ENCODE measurements around the gene GP5.

The GP5 gene

DNA sequence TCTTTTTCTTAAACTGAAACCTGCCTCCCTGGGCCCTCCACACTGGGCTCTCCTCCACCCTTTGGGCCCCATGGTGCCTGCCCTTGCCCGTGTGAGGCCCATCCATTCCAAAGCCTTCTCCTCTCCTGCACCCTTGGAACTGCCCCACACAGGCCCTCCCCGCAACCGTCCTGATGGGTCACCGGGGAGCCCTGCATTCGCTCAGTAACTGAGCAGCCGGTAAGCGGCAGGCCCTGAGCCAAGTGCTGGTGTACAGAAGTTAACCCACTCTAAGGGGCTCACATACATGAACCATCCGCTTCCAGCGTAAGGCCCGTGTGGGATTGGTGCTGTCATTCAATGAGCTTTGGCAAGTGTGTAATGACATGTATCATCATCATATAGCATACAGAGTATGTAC, 24.1 kb downstream of the GP5 start:
- DNase-seq: no peak

DNA sequence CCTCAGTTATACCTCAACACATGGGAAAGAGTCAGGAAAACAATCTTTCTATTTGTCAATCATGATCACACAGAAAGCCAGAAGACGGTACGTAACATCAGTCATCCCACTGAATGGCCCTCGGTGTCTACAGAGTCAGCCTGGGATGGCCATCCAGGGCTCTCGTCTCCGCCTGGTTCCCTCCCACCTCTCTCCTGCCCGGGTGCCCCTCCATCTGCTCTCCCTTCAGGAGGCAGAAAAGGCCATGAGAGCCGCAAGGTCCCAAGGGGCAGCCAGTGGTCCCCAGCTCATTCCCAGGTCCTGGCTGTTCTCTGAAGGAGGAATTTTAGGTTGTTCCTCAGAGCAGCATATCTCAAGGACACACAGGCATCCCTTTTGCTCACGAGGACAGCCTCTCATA, 25.2 kb downstream of the GP5 start:
- DNase-seq: no peak

- no peak for DNase-seq
Observed at GRCh38 chr3:194373028-194373427, 26.0 kb downstream of the GP5 start.

GRCh38 chr3:194370753-194371152, 28.3 kb downstream of the GP5 start:
- DNase-seq: no peak

- DNase-seq: no peak
Observed at GRCh38 chr3:194369522-194370279, 29.4 kb downstream of the GP5 start, which contains the start of gene LRRC15. Gene LRRC15, minus strand, starts transcription at chr3:194369743. Its CDS starts 8,700 bp downstream, at chr3:194361043.

DNA sequence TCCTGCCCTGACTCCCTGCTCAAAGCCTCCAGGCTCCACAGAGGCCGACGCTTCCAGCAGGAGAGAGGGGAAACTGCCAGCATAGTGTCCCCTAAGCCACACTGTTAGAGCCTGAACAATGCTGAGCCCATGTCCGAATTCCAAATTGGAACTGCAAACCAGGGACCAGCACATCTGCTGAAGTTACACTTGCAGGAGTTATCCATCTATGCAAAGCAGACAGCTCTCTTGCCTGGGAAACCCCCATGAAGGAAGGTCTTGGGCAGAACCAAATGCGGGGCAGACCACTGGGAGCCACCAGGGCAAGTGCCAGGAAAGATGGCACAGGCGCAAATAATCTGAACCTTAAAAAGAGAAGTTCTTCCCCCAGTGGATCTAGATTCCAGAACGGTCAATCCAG, 30.1 kb downstream of the GP5 start:
- no peak for DNase-seq

GRCh38 chr3:194367992-194368841, 30.8 kb downstream of the GP5 start:
- peak; percentile 90 for DNase-seq

DNA sequence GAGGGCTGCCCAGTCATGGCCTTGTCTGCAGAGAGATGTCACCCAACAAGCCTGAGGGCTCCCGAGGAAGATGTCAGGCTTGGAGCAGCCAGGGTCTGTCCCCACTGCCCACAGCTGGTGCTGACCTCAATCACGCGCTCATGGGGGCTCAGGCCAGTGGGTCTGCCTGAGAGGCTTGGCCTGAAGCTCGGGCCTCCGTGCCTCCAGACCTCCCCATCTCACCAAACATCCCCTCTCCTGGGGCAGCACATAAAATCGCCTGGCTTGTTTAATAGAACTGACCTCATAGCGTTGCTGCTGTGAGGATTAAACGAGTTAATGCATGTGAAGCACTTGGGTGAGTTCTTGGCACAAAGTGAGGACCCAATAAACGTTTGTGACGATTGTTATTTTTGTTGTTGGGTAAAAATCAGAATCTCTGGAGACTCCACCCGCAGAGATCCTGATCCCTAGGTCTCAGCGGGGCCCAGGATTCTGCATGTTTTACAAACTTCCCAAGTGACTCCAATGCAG, 33.0 kb downstream of the GP5 start:
- DNase-seq: no peak

DNA sequence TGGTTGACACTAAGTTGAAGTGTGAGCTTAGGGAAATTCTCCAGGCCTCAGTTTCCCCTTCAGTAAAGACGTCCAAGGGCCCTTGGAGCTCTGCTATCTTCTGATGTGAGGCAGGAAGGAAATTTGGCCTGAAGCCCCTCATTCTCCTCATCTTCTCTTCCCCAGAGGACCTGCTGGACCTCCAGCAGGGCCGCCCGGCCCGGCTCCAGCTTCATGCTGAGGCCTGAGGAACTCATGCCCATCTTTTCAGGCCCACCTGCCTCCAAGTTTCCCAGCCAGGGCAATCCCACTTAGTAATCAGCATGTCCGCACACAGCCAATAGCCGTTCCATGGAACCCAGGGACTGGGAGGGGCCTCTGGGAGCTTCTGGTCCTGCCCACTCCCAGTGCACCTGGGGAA, 33.5 kb downstream of the GP5 start:
- DNase-seq: no peak

GRCh38 chr3:194364652-194365434, 34.2 kb downstream of the GP5 start:
- peak; percentile 73 for DNase-seq

- DNase-seq: no peak
Observed at GRCh38 chr3:194364314-194364651, 34.8 kb downstream of the GP5 start.

DNA sequence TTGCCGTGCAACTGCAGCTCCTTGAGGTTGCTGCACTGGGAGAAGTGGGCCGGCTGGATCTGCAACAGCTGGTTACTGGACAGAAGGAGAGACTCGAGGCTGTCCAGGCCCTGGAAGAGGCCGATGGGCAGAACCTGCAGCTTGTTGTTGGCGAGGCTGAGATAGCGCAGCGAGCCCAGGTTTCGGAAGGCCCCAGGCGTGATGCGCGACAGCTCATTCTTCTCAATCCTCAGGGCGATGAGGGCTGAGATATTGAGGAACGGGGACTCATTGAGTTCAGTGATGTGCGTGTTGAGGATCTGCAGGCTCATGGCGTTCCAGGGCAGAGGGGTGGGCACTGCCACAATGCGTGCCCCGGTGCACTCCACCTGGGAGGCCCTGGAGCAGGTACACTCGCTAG, 38.5 kb downstream of the GP5 start:
- DNase-seq: no peak

GRCh38 chr3:194357681-194358080, 41.4 kb downstream of the GP5 start:
- no peak for DNase-seq

GRCh38 chr3:194355379-194355778, 43.7 kb downstream of the GP5 start:
- DNase-seq: no peak

GRCh38 chr3:194354315-194354714, 44.8 kb downstream of the GP5 start:
- no peak for DNase-seq

GRCh38 chr3:194352667-194353246, 46.3 kb downstream of the GP5 start:
- DNase-seq: no peak

GRCh38 chr3:194351952-194352536, 47.0 kb downstream of the GP5 start:
- DNase-seq: no peak

DNA sequence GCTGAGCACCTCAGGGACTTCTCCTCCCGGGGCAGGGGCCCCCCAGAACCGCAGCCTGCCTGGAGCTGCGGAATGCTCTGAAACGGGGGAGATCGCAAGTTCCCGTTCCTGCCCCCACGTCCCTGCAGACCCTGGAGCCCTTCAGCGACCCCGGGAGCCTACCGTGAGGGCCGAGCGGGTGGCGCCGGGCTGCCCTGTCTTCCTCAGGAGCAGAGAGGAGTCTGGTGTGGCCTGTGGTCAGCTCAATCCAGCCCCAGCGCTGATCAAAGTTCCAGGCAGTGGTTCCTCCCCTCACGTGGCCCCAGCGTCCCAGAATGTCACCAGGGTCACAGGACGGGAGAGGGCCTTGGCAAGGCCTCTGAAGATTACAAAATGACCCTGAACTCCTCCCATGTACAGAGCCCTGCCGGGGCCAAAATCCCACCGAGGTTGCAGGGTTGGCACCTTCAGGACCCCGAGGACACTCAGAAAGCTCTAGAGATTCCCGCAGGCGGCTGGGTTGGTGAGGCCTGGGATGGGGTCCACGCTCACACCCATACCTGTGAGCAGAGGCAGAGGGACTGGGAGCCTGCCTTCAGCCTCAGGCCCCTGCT, 47.9 kb downstream of the GP5 start, which contains the start of gene CPN2:
Gene CPN2 (minus strand): TSS at position 249 of the 593 bp plus-strand sequence. CDS start 8,626 bp downstream, outside the sequence.
- no peak for DNase-seq

DNA sequence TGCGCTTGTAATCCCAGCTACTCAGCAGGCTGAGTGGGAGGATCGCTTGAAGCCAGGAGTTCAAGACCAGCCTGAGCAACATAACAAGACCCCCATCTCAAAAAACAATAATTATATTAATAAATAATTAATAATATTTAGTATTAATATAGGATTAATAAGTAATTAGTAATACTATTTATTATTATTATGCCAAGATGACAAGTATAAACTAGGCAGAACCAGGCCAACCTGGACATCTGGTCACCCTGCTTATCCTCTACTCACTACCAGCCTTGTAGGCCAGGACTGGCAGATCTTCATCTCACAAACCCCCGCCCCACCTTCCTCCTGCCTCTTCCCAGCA, 48.4 kb downstream of the GP5 start:
- DNase-seq: no peak

DNA sequence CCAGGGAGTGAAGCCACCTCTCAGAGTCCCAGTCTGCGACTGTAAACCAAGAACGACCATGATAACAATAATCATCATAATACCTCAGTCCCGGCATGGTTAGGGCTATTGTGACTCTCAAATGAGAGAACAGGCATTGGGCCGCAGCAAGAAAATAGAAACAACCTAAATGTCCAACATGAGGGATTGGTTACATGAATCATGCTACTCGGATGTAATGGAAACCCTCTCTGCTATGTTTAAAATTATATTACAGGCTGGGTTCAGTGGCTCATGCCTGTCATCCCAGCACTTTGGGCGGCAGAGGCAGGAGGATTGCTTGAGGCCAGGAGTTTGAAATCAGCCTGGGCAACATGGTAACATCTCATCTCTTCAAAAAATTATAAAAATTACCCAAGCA, 50.7 kb downstream of the GP5 start:
- no peak for DNase-seq

DNA sequence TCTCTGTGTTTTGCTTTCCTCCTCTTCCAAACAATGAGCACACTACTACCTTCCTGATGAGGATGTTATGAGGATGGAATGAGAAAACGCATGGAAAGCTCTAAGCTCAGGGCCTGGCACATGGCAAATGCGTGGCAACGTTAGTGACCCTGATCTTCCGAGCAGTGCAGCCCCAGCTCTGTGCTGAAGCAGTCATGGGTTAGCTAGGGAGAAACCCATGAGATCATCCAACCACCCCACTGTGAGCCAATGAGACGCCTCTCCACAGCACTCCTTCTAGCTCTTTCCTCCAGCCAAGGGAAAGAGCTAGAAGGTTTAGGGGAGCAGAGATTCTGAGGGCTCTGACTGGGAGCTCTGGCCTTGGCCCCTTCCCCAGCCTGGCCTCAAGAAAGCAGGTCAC, 52.4 kb downstream of the GP5 start:
- no peak for DNase-seq

DNA sequence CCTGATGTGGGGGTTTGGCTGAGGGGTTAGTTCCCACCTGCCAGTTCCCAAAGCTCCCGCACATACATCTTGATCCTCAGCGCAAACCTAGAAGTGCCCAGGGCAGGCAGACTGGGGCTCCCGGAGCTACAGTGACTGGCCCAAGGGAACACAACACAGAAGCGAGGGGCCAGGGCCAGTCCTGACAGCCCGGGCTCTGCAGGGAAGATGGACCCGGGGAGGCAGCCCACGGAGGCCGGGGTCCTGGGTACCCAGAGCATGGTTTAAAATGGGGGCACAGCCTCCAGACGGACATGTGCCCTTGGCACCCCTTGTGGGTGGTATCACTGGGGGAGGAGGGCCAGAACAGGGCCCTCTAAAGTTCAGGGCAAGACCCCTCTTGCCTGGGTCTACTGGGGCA, 53.0 kb downstream of the GP5 start:
- no peak for DNase-seq

All from RPMI8226 (cell line).